SK-N-MC (cell line): ENCODE measurements around the gene UQCC5.

ENCODE experiments used
- DNase-seq: peaks from one replicate; pipeline ENCODE4 v3.0.0-alpha.2; 2011; ENCODE audit warnings: low read depth, low spot score
- H3K27ac ChIP-seq: fragments of 200-600 bp; sonication (generic); 2 replicates; pipeline ENCODE4 v1.5.1; 2016; ENCODE audit warnings: mixed run types
- H3K36me3 ChIP-seq: fragments of 200-600 bp; sonication (generic); 2 replicates; pipeline ENCODE4 v1.6.1; 2017; ENCODE audit warnings: antibody characterized with exemption, low read length, mixed read lengths; ENCODE audit not compliant: insufficient read depth
- H3K4me3 ChIP-seq: fragments of 200-600 bp; sonication (generic); 2 replicates; pipeline ENCODE4 v1.5.1; 2016
- H3K9ac ChIP-seq: fragments of 200-600 bp; sonication (generic); 2 replicates; pipeline ENCODE4 v1.8.0; 2017; ENCODE audit warnings: mixed run types, mixed read lengths; ENCODE audit not compliant: insufficient read length
- H3K9me3 ChIP-seq: fragments of 200-600 bp; sonication (generic); 2 replicates; pipeline ENCODE4 v1.6.1; 2017; ENCODE audit warnings: low read depth, mild to moderate bottlenecking, antibody characterized with exemption, low read length, moderate library complexity, mixed read lengths
- EZH2 ChIP-seq: fragments of 200-600 bp; sonication (generic); IDR thresholded peaks from one replicate; pipeline ENCODE4 v1.6.1; 2017; ENCODE audit warnings: antibody characterized with exemption
- FOXP2 ChIP-seq: optimal IDR thresholded peaks from 2 replicates; pipeline ENCODE3; 2011; ENCODE audit warnings: mild to moderate bottlenecking, moderate library complexity; ENCODE audit not compliant: insufficient read depth; ENCODE audit errors: extremely low read length, control extremely low read depth
- POLR2AphosphoS5 ChIP-seq: IDR thresholded peaks from 2 replicates; pipeline ENCODE4 v1.6.1; 2012; ENCODE audit warnings: mild to moderate bottlenecking, low read depth, low read length, borderline replicate concordance

UQCC5 gene

DNA sequence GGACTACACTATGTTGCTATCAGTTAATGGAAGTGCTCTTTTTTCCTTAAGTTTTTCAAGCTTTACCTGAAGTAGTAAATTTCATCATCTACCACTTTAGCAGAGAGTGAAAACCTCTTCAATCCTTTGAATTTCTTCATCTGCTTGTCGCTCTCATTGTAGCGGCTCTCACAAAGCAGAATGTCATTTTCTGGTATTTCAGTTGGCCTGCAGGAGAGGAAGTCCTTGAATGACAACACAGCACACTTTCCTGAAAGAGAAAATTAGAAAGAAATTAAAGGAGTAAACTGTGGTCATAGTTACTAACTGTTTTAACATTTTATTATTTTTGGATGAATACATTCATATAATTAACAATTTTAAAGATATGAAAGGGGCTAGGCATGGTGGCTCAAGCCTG is 27.6 kb downstream of the UQCC5 start:
- peaks cover 32% of the 10 kb centered on the region; the same call in 1 of the 2 replicates for H3K36me3 ChIP-seq
- no peak overlapping the region for H3K4me3 ChIP-seq
- TF ChIP-seq EZH2 (no peak), POLR2AphosphoS5 (no peak), FOXP2 (no peak)
- H3K27ac ChIP-seq: no peak overlapping the region
- no peaks in the 10 kb centered on the region for H3K9me3 ChIP-seq
- H3K9ac ChIP-seq: no peak overlapping the region
- DNase-seq: no peak

DNA sequence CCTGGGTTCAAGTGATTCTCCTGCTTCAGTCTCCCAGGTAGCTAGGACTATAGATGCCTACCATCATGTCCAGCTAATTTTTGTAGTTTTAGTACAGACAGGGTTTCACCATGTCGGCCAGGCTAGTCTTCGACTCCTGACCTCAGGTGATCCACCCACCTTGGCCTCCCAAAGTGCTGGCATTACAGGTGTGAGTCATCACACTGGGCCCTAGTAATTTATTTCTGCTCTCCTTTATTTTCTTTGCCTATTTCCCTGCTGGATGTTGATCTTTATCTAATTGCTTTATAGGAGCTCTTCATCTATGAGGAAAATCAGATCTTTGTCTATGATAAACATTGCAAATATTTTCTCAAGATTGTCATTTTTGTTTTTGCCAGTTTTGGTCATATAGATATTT is 31.7 kb downstream of the UQCC5 start:
- H3K9ac ChIP-seq: no peak overlapping the region
- TF ChIP-seq EZH2 (no peak), POLR2AphosphoS5 (no peak), FOXP2 (no peak)
- H3K36me3 ChIP-seq: peaks cover 6% of the 10 kb centered on the region; the same call in 1 of the 2 replicates
- no peak overlapping the region for H3K4me3 ChIP-seq
- no peak overlapping the region for H3K27ac ChIP-seq
- no peak for DNase-seq
- no peaks in the 10 kb centered on the region for H3K9me3 ChIP-seq

DNA sequence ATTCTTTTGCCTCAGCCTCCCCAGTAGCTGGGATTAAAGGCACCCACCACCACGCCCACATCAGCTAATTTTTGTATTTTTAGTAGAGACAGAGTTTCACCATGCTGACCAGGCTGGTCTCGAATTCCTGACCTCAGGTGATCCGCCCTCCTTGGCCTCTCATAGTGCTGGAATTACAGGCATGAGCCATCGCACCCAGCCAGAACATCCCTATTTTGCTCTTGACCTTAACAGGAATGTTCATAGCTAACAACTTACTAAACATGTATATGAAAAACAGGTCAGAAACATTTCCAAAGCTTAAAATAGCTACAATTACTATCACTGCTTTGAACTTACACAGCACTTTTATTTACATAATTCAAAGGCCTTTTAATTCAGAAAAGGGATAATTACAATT is 33.7 kb downstream of the UQCC5 start:
- TF ChIP-seq FOXP2 (no peak), EZH2 (no peak), POLR2AphosphoS5 (no peak)
- no peak for DNase-seq
- H3K9ac ChIP-seq: no peak overlapping the region
- peaks cover 6% of the 10 kb centered on the region; the same call in 1 of the 2 replicates for H3K36me3 ChIP-seq
- H3K9me3 ChIP-seq: no peaks in the 10 kb centered on the region
- no peak overlapping the region for H3K27ac ChIP-seq
- H3K4me3 ChIP-seq: no peak overlapping the region

DNA sequence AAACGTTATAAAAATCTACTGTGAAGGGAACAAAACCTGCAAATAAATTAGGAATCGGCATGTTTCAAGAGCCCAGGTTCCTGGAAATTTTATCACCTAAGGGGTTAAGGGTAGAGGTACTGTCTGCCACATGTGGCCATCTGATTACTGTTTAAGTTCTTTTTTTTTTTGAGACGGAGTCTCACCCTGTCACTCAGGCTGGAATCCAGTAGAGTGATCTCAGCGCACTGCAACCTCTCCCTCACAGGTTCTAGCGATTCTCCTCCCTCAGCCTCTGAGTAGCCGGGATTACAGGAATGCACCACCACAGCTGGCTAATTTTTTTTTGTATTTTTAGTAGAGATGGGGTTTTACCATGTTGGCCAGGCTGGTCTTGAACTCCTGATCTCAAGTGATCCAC is 35.8 kb downstream of the UQCC5 start:
- no peak for TF ChIP-seq FOXP2
- TF ChIP-seq POLR2AphosphoS5: no peak
- no peak for TF ChIP-seq EZH2
- Histone ChIP-seq H3K27ac (no peak overlapping the region), H3K9me3 (no peaks in the 10 kb centered on the region), H3K4me3 (no peak overlapping the region), H3K36me3 (peaks cover 16% of the 10 kb centered on the region; the same call in 1 of the 2 replicates), H3K9ac (no peak overlapping the region)
- no peak for DNase-seq

DNA sequence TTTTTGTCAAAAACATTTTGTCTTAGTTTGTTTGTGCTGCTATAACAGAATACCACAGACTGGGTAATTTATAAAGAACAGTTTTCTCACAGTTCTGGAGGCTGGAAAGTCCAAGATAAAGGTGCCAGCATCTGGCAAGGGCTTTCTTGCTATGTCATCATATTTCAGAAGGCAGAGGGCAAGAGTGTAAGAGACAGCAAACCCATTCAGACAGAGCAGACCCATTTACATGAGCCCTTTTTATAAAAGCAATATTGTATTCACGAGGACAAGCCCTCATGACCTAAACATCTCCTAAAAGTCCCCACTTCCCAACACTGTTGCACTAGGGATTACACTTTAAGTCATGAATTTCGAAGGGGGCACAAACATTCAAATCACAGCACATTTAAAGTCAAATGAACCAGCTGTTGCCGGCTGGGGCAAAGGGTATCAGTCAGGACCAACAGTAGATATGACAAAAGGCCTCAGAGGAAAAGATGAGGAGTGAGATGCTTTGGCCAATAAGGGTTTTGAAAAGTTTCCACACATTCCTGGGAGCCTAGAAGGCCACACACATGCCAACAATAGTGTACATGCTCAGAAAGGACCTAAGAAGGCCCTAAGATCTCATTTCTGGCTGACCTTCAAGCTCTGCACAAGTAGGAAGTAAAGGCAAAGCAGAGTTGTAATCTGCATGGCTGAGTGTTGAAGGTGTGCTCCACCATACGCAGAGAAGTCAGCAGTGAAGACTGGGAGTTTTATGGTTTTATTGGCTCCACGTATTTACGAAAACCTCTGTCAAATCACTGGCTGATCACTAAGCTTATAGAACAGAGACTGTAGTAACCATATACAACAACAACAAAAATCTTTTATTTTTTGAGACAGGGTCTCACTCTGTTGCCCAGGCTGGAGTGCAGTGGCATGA is 37.9 kb downstream of the UQCC5 start:
- H3K9me3 ChIP-seq: no peaks in the 10 kb centered on the region
- no peak for TF ChIP-seq POLR2AphosphoS5
- no peak for TF ChIP-seq EZH2
- TF ChIP-seq FOXP2: no peak
- no peak overlapping the region for H3K27ac ChIP-seq
- no peak overlapping the region for H3K9ac ChIP-seq
- no peak for DNase-seq
- no peak overlapping the region for H3K4me3 ChIP-seq
- peaks cover 34% of the 10 kb centered on the region; the same call in 1 of the 2 replicates for H3K36me3 ChIP-seq
